Suprapubic skin (tissue), 4 donors: ENCODE measurements around the gene CFC1.
"Not testable (repeated sequence)": the region's sequence is repeated elsewhere in the genome, so short reads cannot be mapped to it uniquely, and the experiment has no call there.

Experiments
- CTCF ChIP-seq, 2 donors: fragments of 200-600 bp in 1 of 2; fragments of 450-650 bp in 1 of 2; sonication (generic) in 1 of 2; IDR thresholded peaks; one replicate each; pipeline ENCODE4 v1.5.1; 2016 to 2019; ENCODE audit warnings: antibody characterized with exemption in 2 of 2, mild to moderate bottlenecking in 1 of 2, moderate library complexity in 1 of 2
- EP300 ChIP-seq: sonication (generic); formaldehyde crosslinking; IDR thresholded peaks from one replicate; pipeline ENCODE4 v1.6.1; 2017; ENCODE audit warnings: antibody characterized with exemption
- POLR2A ChIP-seq, 2 donors: fragments of 450-650 bp; IDR thresholded peaks; one replicate each; pipeline ENCODE4 v1.6.1; 2017; ENCODE audit warnings: antibody characterized with exemption in 2 of 2, mild to moderate bottlenecking in 2 of 2, moderate library complexity in 2 of 2
- POLR2AphosphoS5 ChIP-seq, 3 donors: sonication (generic); formaldehyde crosslinking; IDR thresholded peaks; one replicate each; pipeline ENCODE4 v1.6.1; 2017; ENCODE audit warnings: antibody characterized with exemption in 3 of 3

GRCh38 chr2:130577559-130577958, 21.8 kb downstream of the CFC1 start:
- not testable (repeated sequence) for TF ChIP-seq CTCF (IDR thresholded peaks at IDR 0.05); POLR2A (IDR thresholded peaks at IDR 0.05); POLR2AphosphoS5 (IDR thresholded peaks at IDR 0.05); EP300
